T follicular helper cell (primary cell): ENCODE measurements around the gene TEAD1.
A peak's percentile ranks its signal among the peaks of the same experiment; 100 is the strongest.

ENCODE experiments used
- DNase-seq: peaks from one replicate; pipeline ENCODE4 v3.0.0-alpha.2; 2020; ENCODE audit warnings: low read depth
- total RNA-seq, 2 experiments: gene quantifications; one replicate each; lab custom pipeline; 2026; lab: John Stamatoyannopoulos, UW

TEAD1 gene
- 0.72 to 1.4 reads per million in 2 experiments for total RNA-seq

GRCh38 chr11:12673924-12674570, at the start of gene TEAD1:
TSS of gene TEAD1 (plus strand) at chr11:12674421.
- peak; percentile 83 for DNase-seq

- DNase-seq, result no peak
Observed at GRCh38 chr11:12624595-12624994, 49.6 kb upstream of the TEAD1 start.

- DNase-seq, result no peak
Observed at GRCh38 chr11:12625438-12626071, 48.7 kb upstream of the TEAD1 start.

GRCh38 chr11:12626616-12627015, 47.6 kb upstream of the TEAD1 start:
- DNase-seq, result no peak

DNA sequence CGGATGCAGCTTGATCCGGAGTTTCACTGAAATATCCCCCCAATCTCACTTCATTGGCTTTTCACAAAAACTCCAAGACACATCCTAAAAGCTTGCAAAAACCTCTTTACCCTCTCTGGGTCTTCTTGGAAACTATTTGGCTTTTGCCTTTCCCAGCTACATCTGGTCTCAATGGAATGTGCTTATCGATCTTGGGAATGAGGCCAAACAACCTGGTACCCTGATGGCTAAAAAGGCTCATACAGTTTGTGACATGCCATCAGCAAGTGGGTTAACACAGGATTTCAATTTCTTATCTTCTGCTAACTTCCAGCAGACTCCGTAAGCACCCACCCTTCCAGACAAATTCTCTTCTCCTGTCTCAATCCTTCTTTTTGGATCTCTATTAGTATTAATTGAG, 45.9 kb upstream of the TEAD1 start:
- no peak for DNase-seq

- DNase-seq, result no peak
Observed at GRCh38 chr11:12629601-12630313, 44.5 kb upstream of the TEAD1 start.

- DNase-seq, result no peak
Observed at GRCh38 chr11:12631651-12632050, 42.6 kb upstream of the TEAD1 start.

DNA sequence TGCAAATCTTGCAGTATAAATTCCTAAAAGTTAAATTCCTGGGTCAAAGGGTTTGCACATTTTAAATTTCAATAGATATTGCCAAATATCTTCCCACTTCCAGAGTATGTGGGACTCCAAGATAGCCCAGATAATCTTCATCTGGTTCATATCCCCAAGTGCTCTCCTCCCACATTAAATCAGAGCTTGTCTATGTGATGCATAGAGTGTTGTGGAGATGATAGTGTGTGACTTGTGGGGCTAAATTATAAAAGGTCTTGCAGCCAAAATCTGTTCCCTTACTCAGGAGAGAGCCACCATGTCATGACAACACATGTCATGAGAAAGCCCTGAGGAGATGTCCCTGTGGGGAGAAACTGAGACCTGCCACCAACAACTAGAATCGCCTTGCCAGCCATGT, 39.9 kb upstream of the TEAD1 start:
- no peak for DNase-seq

GRCh38 chr11:12636871-12637410, 37.3 kb upstream of the TEAD1 start:
- DNase-seq, result no peak

DNA sequence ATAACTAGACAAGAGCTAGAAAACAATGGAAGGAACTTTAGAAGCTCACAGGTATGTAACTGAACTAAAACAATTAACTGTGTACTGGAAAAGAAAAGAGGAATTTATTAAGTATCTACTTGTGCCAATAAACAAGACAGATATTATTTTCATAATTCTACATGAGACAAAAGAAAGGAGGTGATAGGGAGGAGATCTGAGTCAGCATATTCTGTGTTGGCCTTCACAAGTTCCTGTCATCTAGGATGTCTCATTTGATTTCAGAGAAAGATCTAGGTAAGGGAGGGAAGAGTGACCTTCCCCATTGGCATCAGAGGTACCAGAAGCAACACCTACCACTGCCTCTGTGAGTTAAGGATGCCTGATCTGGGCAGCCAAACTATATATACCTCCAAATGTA, 34.8 kb upstream of the TEAD1 start:
- no peak for DNase-seq

DNA sequence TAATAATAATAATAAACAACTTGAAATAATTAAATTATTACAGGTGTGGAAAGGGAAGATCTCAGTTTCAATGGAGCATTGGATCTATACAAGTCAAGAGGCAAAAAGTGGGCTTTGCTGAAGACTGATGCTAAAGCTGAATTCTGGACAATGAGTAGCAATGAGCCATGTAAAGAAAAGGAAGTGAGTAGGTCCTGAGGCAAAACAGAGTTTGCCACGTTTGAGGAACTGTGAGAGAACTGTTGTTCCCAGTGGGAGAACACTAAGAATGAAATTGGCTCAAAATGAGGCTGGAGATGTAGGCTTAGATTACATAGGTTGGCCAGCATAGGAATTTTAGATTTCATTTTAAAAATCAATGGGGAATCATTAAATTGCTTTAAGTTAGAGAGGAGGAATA, 33.9 kb upstream of the TEAD1 start:
- DNase-seq, result no peak

GRCh38 chr11:12640926-12641849, 33.0 kb upstream of the TEAD1 start:
- DNase-seq, result no peak

DNA sequence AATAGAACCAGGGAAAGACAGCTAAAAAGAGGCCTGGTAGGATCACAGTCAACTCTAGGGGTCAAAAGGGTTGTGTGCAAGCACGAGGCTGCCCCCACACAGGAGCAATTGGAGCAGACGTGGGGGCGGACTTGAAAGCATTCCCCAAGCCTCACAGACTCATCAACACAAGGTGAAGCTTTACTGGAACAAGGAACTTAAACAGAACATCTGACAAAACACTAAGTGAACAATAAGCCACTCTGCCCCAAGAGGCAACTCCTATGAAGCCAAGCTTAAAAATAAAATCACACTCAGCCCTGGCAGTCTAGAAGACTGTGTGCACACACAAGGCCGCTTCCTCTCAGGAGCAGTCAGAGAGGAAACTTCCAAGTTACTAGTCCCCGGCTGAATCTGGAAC, 32.2 kb upstream of the TEAD1 start:
- DNase-seq, result no peak

DNA sequence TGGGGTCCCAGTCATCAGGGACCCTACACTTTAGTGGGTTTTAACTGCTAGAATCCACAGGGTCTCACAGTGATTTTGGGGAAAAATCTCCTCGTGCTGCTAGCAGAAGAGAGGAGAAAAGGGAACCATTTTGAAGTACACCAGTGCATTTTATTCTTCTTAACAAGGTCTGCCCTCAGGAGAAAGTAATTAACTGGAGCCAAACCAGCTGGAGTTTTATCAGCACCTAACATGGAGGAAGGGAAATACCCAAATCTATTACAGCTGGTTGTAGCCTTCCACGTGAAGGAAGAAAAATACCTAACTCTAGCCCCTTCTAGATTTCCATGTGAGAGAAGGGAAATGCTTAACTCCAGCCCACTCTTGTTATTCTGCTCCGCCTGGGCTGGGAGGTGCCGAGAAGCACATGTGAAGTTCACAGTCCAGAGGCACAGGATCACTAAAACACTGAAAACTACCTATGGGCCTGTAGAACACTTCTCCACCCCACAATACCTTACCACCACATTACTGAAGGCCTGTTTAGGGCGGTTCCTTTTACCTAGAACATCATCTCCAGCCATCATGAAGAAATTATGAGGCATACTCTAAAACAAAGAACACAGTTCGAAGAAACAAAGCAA, 31.3 kb upstream of the TEAD1 start:
- DNase-seq, result no peak

- no peak for DNase-seq
Observed at GRCh38 chr11:12646478-12646877, 27.7 kb upstream of the TEAD1 start.

DNA sequence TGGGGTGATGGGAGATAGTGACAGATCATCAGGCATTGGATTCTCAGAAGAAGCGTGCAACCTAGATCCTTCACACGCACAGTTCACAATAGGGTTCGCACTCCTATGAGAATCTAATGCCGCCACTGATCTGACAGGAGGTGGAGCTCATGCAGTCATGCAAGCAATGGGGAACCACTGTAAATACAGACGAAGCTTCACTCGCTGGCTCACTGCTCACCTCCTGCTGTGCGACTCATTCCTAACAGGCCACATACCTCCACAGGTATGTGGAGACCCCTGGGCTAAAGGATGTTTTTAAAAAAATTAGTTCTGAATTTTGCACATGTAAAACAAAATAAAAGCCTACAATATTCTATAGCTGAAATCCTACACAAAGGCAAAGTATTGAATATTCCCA, 20.5 kb upstream of the TEAD1 start:
- no peak for DNase-seq

DNA sequence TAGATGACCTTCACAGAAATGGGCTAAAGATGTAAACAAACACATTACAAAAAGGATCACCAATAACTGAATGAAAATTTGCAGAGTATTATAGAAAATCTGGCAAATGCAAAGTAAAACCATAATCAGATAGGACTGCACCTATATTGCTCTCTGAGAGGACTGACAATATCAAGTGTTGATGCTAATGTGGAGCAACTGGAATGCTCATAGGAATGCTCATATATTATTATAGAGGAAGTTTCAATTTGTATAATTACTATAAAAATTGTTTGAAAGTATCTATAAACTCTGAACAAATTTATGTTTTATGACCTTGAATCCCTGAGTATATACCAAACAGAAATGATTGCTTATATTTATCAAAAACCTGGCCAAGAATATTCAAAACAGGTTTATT, 18.4 kb upstream of the TEAD1 start:
- DNase-seq, result no peak

GRCh38 chr11:12657336-12657735, 16.9 kb upstream of the TEAD1 start:
- DNase-seq, result no peak

- DNase-seq, result no peak
Observed at GRCh38 chr11:12657981-12658380, 16.2 kb upstream of the TEAD1 start.

GRCh38 chr11:12662101-12662689, 12.0 kb upstream of the TEAD1 start:
- DNase-seq, result no peak

GRCh38 chr11:12664385-12664784, 9.8 kb upstream of the TEAD1 start:
- DNase-seq, result no peak
